Measurements from ENCODE around the gene TMCC2.
A peak's percentile ranks its signal among the peaks of the same experiment; 100 is the strongest.
"Not testable (repeated sequence)": the region's sequence is repeated elsewhere in the genome, so short reads cannot be mapped to it uniquely, and the experiment has no call there.

Gene TMCC2

GRCh38 chr1:205283270-205284147 lies 55.8 kb downstream of the TMCC2 start:
- no peak for DNase-seq

- DNase-seq, result peak; percentile 74 to 93 (median 85)
Measured at GRCh38 chr1:205284420-205285144, 56.8 kb downstream of the TMCC2 start.

GRCh38 chr1:205285381-205286101 lies 57.8 kb downstream of the TMCC2 start:
- DNase-seq, result peak in 1 of 3 experiments; percentile 43

GRCh38 chr1:205286335-205286950 lies 58.7 kb downstream of the TMCC2 start:
- DNase-seq, result no peak

- DNase-seq, result no peak
Measured at GRCh38 chr1:205287076-205287475, 59.3 kb downstream of the TMCC2 start.

GRCh38 chr1:205287767-205288559 lies 60.2 kb downstream of the TMCC2 start:
- peak in 1 of 3 experiments; percentile 13 for DNase-seq

- DNase-seq, result no peak
Measured at GRCh38 chr1:205291596-205291995, 63.9 kb downstream of the TMCC2 start.

GRCh38 chr1:205293350-205294074 lies 65.8 kb downstream of the TMCC2 start:
- DNase-seq, result no peak

GRCh38 chr1:205294175-205294917 lies 66.6 kb downstream of the TMCC2 start:
- DNase-seq, result no peak

- no peak for DNase-seq
Measured at GRCh38 chr1:205294934-205295333, 67.2 kb downstream of the TMCC2 start.

- no peak for DNase-seq
Measured at GRCh38 chr1:205296154-205296553, 68.4 kb downstream of the TMCC2 start.

- DNase-seq, result not testable (repeated sequence)
Measured at GRCh38 chr1:205297546-205298177, 69.9 kb downstream of the TMCC2 start.

GRCh38 chr1:205298191-205298994 lies 70.6 kb downstream of the TMCC2 start:
- DNase-seq, result peak in 1 of 3 experiments; percentile 70

GRCh38 chr1:205300149-205300548 lies 72.4 kb downstream of the TMCC2 start:
- no peak for DNase-seq

- DNase-seq, result peak; percentile 28 to 85 (median 63)
Measured at GRCh38 chr1:205301205-205301821, 73.6 kb downstream of the TMCC2 start.

GRCh38 chr1:205301842-205302588 lies 74.3 kb downstream of the TMCC2 start:
- DNase-seq, result no peak

GRCh38 chr1:205303247-205303888 lies 75.6 kb downstream of the TMCC2 start:
- DNase-seq, result no peak

Data from NCI-H1417 (cell line).